MCF 10A (cell line): ENCODE results near the gene CTBP2. TPM values are rescaled to one million over a fixed set of nuclear protein-coding genes. Genes with fewer than 3 reads are reported as not detected.

ENCODE experiments used
- BruUV-seq: library from RNA; stranded (reverse); fragments of 400-500 nt; replicated peaks from 2 replicates; lab custom pipeline; 2021; lab: Mats Ljungman, UMichigan
- CTCF ChIA-PET: fragments of 300-600 bp; sonication (Branson Sonifier 250); formaldehyde crosslinking; extraction: SDS; loops from one replicate; lab custom pipeline; 2021; ENCODE audit warnings: antibody characterized with exemption, inconsistent platforms; lab: Yijun Ruan, JAX
- POLR2A ChIA-PET: fragments of 300-600, 350-650 bp; sonication (Branson Sonifier 250); formaldehyde crosslinking; extraction: SDS; loops from one replicate; lab custom pipeline; 2020; ENCODE audit warnings: antibody characterized with exemption, inconsistent platforms; lab: Yijun Ruan, JAX
- DNase-seq: peaks from one replicate; pipeline ENCODE4 v3.0.0-alpha.2; 2018; ENCODE audit not compliant: unreplicated experiment
- H3K27ac Mint-ChIP-seq: one replicate; pipeline ENCODE4 v1.8.0; 2022; ENCODE audit warnings: mild to moderate bottlenecking, low read depth, mixed read lengths; ENCODE audit not compliant: unreplicated experiment
- H3K27me3 Mint-ChIP-seq: one replicate; pipeline ENCODE4 v1.8.0; 2022; ENCODE audit warnings: mixed read lengths; ENCODE audit not compliant: insufficient read depth, unreplicated experiment
- H3K36me3 Mint-ChIP-seq: one replicate; pipeline ENCODE4 v1.8.0; 2022; ENCODE audit warnings: mild to moderate bottlenecking, moderate library complexity, mixed read lengths; ENCODE audit not compliant: insufficient read depth, unreplicated experiment
- H3K4me1 Mint-ChIP-seq: one replicate; pipeline ENCODE4 v1.8.0; 2022; ENCODE audit warnings: mixed read lengths; ENCODE audit not compliant: insufficient read depth, unreplicated experiment
- H3K4me3 Mint-ChIP-seq: one replicate; pipeline ENCODE4 v1.8.0; 2022; ENCODE audit warnings: mild to moderate bottlenecking, moderate library complexity, mixed read lengths; ENCODE audit not compliant: unreplicated experiment
- H3K9me3 Mint-ChIP-seq: one replicate; pipeline ENCODE4 v1.8.0; 2022; ENCODE audit warnings: mixed read lengths; ENCODE audit not compliant: unreplicated experiment
- CTCF ChIP-seq: fragments of 200-600 bp; IDR thresholded peaks from one replicate; pipeline ENCODE4 v1.8.0; 2022; ENCODE audit warnings: antibody characterized with exemption, mild to moderate bottlenecking; ENCODE audit not compliant: unreplicated experiment
- intact Hi-C: fragments of 100-400 bp; cut with micrococcal nuclease; formaldehyde crosslinking; loops from 2 replicates; pipeline ENCODE4 v1.14.1; 2022
- total RNA-seq: library from RNA; stranded (reverse); gene quantifications from 2 replicates; pipeline ENCODE4 v1.2.3, GENCODE V29; 2022

Gene CTBP2
- total RNA-seq, 1 experiment from 2014 or later = 152 TPM

- POLR2A ChIA-PET = interaction anchor here (0.7 to 1.0 kb wide), 3 partner anchors 10 to 77 kb away, joined by 3 to 4 read pairs (median 3); no protein-coding TSS in a partner anchor
- Mint-ChIP-seq H3K27me3 (no peaks in the 10 kb centered on the region), H3K4me3 (no peak overlapping the region), H3K36me3 (peaks cover 86% of the 10 kb centered on the region), H3K4me1 (no peaks in the 10 kb centered on the region), H3K9me3 (no peaks in the 10 kb centered on the region), H3K27ac (no peak overlapping the region)
- no peak for TF ChIP-seq CTCF
- intact Hi-C loops = no loop called here
- no TSS peak for BruUV-seq
- CTCF ChIA-PET = no interaction called here
- no peak for DNase-seq
Measured at GRCh38 chr10:124999433-125000365, 160.7 kb downstream of the CTBP2 start.

- no peak for DNase-seq
- Mint-ChIP-seq H3K4me1 (no peaks in the 10 kb centered on the region), H3K27me3 (no peaks in the 10 kb centered on the region), H3K4me3 (no peak overlapping the region), H3K36me3 (peaks cover 88% of the 10 kb centered on the region), H3K9me3 (no peaks in the 10 kb centered on the region), H3K27ac (no peak overlapping the region)
- ChIA-PET POLR2A (no interaction called here), CTCF (interaction anchor here (1.2 kb wide), 1 partner anchor 12 kb away, joined by 6 read pairs; no protein-coding TSS in a partner anchor)
- BruUV-seq = no TSS peak
- intact Hi-C loops = no loop called here
- no peak for TF ChIP-seq CTCF
Measured at GRCh38 chr10:124998624-124999291, 161.6 kb downstream of the CTBP2 start.

GRCh38 chr10:124997771-124998623 lies 162.4 kb downstream of the CTBP2 start:
- intact Hi-C loops = no loop called here
- no peaks in the 10 kb centered on the region for H3K27me3 Mint-ChIP-seq
- no TSS peak for BruUV-seq
- no peak overlapping the region for H3K27ac Mint-ChIP-seq
- H3K36me3 Mint-ChIP-seq = peaks cover 88% of the 10 kb centered on the region
- H3K4me3 Mint-ChIP-seq = no peak overlapping the region
- ChIA-PET CTCF (interaction anchor here (1.2 kb wide), 1 partner anchor 12 kb away, joined by 6 read pairs; no protein-coding TSS in a partner anchor), POLR2A (no interaction called here)
- no peak for TF ChIP-seq CTCF
- H3K4me1 Mint-ChIP-seq = no peaks in the 10 kb centered on the region
- no peak for DNase-seq
- H3K9me3 Mint-ChIP-seq = no peaks in the 10 kb centered on the region
